ENCODE results near the gene TULP1.

TULP1 gene

DNA sequence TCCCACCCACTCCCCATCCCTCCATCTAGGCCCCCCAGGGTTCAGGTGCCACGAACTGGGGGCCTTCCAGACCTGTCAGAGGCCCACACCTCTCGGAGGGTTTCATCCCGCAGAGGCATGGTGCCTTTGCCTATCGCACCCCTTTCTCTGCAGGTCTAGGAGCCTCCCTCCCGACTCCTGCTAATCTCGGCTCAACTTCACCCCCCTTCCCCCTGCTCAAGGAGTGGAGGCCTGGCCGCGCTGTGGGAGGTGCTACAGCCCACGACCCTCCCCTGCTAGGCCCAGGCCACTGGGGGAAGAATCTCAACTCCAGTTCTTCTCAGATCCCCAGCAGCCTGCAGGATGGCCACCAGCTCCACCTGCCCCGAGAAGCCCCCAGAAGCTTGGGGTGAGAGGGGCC is at the start of gene TULP1:
TSS of gene TULP1 (minus strand) at position 157 of the 400 bp plus-strand sequence. CDS start at position 119, 38 bp downstream.
- TF ChIP-seq, protein P1, sequence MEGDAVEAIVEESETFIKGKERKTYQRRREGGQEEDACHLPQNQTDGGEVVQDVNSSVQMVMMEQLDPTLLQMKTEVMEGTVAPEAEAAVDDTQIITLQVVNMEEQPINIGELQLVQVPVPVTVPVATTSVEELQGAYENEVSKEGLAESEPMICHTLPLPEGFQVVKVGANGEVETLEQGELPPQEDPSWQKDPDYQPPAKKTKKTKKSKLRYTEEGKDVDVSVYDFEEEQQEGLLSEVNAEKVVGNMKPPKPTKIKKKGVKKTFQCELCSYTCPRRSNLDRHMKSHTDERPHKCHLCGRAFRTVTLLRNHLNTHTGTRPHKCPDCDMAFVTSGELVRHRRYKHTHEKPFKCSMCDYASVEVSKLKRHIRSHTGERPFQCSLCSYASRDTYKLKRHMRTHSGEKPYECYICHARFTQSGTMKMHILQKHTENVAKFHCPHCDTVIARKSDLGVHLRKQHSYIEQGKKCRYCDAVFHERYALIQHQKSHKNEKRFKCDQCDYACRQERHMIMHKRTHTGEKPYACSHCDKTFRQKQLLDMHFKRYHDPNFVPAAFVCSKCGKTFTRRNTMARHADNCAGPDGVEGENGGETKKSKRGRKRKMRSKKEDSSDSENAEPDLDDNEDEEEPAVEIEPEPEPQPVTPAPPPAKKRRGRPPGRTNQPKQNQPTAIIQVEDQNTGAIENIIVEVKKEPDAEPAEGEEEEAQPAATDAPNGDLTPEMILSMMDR (IDR thresholded peaks at IDR 0.05; ENCODE audit: borderline replicate concordance, insufficient read depth, low read depth, low read length): no peak
- H3K4me3 ChIP-seq (ENCODE audit: low read depth, low read length): no peak within 1 kb of the TSS

DNA sequence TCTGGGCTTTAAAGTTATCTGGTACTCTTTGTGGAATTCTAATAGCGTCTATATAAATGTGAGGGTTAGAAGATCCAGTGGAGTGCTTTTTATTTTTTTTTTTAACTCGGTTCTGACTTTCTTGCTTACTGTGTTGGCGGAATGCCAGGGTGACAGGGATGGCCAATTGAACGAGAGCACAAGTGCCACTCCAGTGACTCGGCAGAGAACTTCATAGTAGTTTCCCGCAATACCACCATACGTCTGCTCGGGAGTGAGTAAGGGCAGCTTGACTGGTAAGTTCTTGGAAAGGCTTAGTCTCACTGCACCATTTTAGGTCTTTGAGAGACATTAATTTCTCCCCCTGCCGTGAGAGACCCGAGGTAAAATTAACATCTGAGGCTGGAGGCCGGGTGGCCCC is 49.4 kb upstream of the TULP1 start:
- TF ChIP-seq, protein P1 (IDR thresholded peaks at IDR 0.05; ENCODE audit: borderline replicate concordance, insufficient read depth, low read depth, low read length): no peak
- no peak overlapping the region for H3K4me3 ChIP-seq (ENCODE audit: low read depth, low read length)

DNA sequence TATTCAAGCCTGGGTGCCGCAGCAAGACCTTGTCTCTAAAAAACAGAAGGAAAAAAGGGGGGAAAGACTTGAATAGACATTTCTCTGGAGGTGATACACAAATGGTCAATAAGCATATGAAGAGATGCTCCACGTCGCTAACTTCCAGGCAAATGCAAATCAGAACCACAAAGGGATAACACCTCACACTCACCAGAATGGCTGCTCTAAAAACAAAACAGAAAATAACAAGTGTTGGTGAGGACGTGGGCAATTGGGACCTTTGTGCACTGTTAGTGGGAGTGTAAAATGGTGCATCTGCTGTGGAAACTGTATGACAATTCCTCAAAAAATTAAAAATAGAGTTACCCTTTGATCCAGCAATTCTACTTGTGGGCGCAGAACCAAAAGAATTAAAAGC is 48.4 kb upstream of the TULP1 start:
- TF ChIP-seq, protein P1 (IDR thresholded peaks at IDR 0.05; ENCODE audit: borderline replicate concordance, insufficient read depth, low read depth, low read length): no peak
- no peak overlapping the region for H3K4me3 ChIP-seq (ENCODE audit: low read depth, low read length)

DNA sequence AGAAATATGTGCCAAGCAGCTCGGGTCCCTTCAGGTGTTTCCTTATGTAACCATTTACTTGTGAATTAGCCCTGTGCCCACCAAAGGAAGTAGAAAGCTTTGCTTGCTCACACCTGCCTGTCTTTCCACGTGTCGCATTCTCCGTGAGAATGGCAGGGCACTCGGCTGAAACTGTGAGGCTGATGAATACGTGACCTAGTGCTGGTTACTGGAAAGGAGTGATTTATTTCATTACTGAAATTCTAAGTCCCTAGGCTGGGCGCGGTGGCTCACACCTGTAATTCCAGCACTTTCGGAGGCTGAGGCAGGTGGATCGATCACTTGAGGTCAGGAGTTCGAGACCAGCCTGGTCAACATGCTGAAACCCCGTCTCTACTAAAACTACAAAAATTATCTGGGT is 45.9 kb upstream of the TULP1 start:
- TF ChIP-seq, protein P1 (IDR thresholded peaks at IDR 0.05; ENCODE audit: borderline replicate concordance, insufficient read depth, low read depth, low read length): no peak
- no peak overlapping the region for H3K4me3 ChIP-seq (ENCODE audit: low read depth, low read length)

DNA sequence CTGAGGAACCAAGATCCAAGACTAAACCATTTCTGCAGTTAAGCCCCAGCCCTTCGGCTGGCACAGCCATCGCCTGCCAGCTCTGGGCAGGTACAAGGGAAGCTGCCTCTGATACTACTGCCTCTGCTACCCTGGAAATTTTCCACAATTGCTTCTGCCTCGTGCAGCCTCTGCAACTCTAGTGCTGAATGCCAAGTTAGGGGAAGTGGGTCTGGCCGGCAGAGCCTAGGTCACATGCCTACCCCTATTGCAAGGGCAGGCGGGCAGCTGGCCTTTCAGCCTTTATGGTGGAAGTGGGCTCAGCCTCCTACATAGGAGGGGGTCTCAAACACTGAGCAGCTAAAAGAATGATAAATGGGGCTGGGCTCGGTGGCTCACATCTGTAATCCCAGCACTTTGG is 44.5 kb upstream of the TULP1 start:
- H3K4me3 ChIP-seq (ENCODE audit: low read depth, low read length): no peak overlapping the region
- TF ChIP-seq, protein P1 (IDR thresholded peaks at IDR 0.05; ENCODE audit: borderline replicate concordance, insufficient read depth, low read depth, low read length): no peak

DNA sequence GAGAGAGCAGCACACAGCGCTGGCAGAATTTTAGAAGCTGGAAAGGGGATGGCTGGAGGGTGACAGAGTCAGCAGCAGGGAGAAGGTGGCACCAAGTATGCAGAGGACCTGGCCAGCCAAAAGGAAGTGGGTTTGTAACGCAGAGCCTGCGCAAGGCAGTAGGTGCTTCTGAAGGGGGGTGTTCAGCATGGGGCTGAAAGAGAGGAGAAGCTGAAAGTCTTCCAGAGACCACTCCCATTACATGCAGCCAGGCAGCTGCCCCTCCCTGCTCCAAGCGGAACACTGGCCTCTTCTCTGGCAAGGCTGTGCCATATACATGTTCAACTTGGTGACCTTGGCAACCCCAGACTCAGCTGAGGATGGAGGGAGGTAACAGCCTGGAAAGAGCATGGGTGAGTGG is 42.1 kb upstream of the TULP1 start:
- TF ChIP-seq, protein P1 (IDR thresholded peaks at IDR 0.05; ENCODE audit: borderline replicate concordance, insufficient read depth, low read depth, low read length): no peak
- H3K4me3 ChIP-seq (ENCODE audit: low read depth, low read length): no peak overlapping the region

DNA sequence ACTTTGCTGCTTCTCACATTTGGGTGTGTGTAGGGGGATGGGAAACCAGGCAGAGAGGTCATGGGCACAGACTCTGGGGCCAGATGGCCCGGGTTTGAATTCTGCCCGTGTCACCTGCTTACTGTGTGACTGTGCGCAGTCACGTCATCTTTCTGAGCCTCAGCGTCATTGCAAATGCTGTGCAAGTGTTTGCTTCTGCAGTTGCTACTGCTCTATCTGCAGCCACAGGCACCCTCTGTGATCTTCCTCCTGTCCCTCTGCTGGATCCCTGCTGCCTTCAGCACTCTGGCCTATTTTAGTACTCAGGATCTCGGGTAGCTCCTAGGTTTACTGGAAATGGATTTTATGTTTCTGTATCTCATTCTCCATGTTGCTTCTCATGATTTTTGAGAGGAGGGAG is 40.6 kb upstream of the TULP1 start:
- TF ChIP-seq, protein P1 (IDR thresholded peaks at IDR 0.05; ENCODE audit: borderline replicate concordance, insufficient read depth, low read depth, low read length): no peak
- H3K4me3 ChIP-seq (ENCODE audit: low read depth, low read length): no peak overlapping the region
